NCI-H460 (cell line): Measurements from ENCODE around the gene LRRC31. TPM values are rescaled to one million over a fixed set of nuclear protein-coding genes. Genes with fewer than 3 reads are reported as not detected.

Experiments used
- DNase-seq: peaks from one replicate; pipeline ENCODE4 v3.0.0-alpha.2; 2016; ENCODE audit warnings: low read depth; ENCODE audit errors: extremely low read depth
- total RNA-seq: library from RNA; depleted of rRNA; stranded (reverse); fragments of >200 nt; shearing (Covaris generic); gene quantifications from 2 replicates; pipeline ENCODE4 v1.2.3, GENCODE V29; 2014; rRNA removed

Gene LRRC31
- total RNA-seq, 1 experiment from 2014 or later: not detected

DNA sequence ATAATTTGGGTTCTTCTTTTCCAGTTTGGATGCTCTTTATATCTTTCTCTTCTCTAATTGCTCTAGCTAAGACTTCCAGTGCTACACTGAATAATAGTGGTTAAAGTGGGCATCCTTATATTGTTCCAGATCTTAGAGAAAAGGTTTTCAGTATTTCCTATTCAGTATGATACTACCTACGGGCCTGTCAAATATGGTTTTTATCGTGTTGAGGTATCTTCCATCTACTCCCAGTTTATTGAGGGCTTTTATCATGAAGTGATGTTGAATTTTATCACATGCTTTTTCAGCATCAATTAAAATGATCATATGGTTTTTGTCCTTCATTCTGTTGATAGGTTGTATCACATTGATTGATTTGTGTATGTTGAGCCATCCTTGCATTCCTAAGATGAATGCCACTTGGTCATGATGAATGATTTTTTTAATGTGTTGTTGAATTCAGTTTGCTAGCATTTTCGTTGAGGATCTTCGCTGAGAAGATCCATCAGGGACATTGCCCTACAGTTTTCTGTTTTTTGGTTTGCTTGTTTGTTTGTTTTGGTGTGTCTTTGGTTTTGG is 54.1 kb downstream of the LRRC31 start:
- DNase-seq: no peak

DNA sequence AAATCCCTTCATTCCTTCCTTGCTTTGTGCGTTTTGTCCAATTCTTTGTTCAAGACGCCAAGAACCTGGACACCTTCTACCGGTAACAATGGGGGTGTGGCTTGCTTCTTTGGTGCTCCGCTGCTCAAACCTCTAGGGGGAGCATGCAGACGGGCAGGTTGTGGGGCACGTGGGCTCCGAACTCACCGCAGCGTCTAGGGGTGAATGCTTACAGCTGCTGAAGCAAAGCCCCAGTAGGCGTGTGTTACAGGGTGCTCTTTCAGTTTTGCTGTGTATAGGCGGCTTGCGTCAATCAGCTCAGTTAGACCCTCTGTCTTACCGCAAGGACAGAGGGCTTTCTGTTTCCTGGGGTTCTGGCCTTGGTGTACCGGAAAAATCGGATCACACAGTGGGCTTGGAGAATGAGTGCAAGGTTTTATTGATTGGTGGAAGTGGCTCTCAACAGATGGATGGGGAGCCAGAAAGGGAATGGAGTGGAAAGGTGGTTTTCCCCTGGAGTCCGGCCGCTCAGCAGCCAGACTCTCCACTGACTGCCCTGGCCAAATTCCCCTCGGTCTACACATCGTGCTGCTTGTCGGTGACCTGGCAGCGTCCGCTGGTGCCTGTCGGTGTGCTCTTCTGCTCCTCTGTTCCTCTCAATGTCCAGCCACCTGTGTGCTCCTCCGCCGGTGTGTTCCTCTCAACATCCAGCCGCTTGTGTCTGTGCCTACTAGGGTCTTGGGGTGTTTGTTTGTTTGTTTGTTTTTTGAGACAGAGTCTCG is 55.8 kb downstream of the LRRC31 start:
- peak; percentile 33 for DNase-seq

DNA sequence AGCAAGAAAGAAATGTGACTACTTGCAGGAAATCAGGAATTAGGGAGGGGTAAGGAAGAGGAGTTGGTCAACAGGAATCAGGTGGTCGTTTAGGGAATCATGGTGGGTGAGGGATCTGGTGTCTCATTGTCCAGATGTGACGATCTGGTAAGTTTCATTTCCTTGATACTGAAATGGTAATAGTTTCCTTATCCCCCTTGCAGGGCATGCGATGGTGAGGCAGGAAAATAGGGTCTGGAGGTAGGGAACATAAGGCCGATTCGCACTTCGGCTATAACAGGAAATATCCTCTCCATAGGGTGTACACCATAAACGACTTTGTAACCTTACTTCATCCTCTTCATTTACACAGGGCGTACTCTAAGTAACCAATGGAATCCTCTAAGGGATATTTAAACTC is 56.5 kb downstream of the LRRC31 start:
- DNase-seq: no peak

DNA sequence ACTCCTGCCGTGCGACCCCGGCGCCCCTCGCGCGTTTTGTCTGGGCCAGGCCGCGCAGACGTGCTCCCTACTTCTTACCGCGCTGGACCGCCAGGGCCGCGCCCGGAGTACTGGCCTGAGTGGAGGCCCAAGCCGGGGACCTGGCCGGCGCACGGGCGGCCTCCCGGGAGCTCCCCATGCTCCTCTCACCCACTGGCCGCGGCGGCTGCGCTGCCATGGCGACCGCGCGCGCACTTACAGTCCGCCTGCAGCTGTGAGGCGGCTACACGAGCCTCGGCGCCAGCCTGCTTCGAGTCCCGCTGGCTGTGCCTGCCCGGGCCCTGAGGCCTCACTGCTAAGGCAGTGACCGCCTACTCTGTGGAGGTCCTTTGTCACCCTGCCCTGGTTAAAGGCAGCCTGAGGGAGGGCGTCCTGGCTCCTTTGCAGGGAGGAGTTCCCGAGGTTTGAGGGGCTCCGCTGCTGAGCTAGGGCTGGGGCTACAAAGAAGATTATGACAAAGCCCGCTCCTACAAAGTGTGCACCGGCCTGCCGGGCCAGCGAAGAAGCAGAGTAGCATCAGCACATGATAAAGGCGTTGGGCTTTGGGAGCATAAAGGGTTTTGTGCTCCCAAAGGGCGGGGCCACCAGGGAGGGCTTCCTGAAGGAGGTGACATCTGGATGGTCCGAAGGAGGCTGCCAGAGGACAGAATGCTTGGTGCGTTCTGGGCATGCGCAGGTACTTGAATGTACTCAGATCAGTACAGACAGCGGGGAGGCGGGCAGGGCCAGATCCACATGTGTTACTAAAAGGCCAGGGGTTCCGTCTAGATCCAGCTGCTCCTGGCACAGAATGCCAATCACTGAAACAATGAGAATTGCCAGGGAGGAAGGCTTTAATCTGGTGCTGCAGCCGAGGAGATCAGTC is 57.2 kb downstream of the LRRC31 start, which contains the start of the genes LRRC34 and LRRIQ4:
TSS of gene LRRC34 (minus strand) at position 573 of the 904 bp plus-strand sequence. CDS start at position 217, 356 bp downstream.
TSS of gene LRRIQ4 (plus strand) at position 539 of the 904 bp plus-strand sequence. CDS start 9,052 bp downstream, outside the sequence.
- DNase-seq: peak; percentile 84

DNA sequence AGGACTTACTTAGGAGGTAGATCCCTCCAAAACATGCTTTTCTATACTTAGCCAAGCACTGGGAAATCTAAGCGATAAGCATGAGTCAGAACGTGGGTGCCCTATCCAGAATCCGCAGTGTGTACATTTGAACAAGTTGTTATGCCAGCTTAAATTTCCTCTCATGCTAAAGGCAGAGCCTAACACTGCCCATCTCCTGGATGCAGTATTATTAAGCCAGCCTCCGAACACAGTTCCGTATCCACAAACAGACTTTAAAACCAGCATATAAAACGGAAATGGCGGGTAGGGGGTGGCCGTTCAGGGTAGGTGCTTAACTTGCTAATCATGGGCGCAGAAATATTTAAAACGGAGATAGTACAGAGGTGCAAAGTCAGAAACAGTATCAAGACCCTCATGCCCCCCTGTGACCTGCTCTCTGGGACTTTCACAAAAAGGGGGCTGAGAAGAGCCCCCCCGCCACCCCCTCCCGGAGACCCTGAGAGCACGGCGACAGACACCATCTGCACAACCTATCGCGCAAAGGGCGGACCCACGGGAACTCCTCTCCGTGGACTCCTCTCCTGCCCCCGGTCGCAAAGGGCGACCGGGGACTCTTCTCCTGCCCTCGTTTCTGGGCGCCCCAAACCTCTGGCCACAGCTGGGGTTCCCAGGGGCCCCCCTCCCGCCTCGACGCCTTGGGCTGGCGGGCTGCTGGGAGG is 58.0 kb downstream of the LRRC31 start:
- peak; percentile 11 for DNase-seq

DNA sequence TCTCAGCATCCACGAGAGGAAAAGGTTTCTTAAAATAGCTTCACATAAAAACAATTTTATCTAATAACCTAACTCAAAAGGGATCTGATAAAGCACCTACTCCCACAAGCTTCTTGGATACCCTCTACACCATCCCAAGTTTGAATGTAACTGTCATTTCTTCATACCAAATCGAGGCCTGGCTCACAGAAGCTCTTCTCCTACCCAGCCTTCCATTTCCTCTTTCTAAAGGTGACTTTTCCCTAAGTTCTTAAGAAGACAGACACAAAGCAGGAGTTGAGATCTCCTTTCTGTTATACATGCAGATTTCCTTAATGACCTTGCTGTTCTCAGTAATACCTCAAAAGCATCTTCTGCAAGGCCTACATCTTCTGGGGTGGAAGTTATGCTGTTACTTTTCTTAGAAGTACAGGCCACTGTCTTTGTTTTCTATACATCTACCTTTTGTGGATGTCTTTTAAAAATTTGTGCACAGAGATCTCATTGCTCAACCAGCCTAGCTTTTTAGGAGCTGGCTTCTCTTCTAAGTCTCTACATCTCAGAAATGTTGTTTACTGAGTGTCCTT is 60.4 kb downstream of the LRRC31 start:
- no peak for DNase-seq

DNA sequence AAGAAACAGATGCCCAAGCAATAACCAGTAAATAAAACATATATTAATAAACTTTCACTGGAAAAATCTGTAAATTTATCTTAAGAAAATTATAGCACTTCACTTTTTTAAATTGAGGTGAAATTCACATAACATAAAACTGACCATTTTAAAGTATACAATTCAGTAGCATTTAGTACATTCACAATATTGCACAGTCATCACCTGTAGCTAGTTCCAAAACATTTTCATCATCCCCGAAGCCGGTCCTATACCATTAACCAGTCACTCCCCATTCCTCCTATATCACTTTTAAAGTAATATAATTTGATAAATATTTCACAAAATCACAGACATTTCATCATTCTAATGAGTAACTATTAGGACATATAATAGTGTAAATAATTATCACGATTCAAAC is 65.1 kb downstream of the LRRC31 start:
- DNase-seq: no peak

DNA sequence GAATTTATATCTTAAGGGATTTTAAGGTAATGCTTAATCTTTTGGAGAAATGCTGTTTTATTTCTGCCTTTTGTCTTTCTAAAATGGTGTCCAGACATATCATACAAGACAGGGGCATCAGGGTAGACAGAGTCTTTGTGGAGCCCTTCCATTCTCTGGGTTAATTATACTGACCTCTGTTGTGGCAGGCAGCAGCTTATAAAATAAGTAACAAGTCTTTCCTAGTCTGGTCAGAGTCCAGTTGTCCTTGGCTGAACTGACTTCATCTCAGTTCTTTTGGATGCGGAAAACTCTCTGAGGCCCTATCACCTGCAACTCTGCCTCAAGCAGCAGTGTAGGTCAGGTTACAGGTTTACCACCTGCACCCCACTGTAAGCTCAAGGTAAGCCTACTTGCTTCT is 77.4 kb downstream of the LRRC31 start:
- no peak for DNase-seq

DNA sequence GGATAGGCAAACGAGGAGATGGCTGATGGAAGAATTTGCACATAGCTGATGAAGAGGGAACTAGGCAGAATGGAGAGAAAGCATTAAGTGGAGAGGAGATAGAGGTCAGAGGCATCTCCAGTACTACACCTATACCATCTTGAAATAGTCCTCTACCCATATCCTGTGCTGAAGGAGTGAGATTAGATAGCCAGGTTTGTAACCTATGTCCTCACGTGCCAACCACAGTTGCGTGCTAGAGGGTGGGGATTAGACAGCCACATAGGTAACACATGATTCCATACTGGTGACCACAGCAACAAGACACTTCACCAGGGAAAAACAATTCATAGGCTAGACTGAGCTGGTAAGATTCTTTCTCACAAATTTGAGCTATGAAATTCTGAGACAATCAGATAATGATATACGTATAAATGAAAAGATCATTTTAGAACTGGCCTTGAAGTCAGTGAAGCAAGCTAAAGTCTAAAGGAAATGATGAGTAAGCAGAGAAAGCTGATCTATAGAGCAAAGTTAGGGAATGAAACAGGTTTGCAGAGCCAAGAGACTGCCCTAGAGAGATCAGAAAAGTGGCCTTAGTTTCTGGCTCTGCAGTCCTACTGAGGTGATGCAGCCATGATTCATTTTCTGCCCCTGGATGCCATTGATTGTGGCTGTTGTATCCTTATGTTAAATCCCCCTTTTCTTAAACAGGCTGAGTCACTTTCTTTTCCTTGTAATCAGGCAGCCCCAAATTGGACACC is 78.9 kb downstream of the LRRC31 start:
- no peak for DNase-seq

DNA sequence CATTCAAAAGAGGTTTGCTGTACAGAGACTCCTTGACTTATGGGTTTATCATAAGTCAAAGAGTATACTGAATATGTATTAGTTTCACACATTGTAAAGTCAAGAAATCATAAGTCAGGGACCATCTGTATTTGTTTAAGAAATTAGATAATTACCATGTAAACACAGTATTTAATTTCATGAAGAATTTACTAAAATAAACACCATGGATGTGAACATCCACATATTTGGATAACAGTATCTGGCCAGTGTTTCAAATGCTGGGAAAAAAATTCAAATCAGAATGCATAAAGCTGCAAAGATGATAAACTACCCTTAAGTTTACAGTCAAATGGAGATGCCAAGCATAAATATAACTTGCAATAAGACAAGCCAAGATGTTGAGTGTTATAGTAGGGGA is 79.5 kb downstream of the LRRC31 start:
- no peak for DNase-seq

Other genes starting within 250 kb of the LRRC31 start
- gene MECOM, start 206.2 kb downstream of the LRRC31 start, total RNA-seq: 0.07 TPM in 1 of 2 replicates, not detected in the other
- 14.7 and 17.6 TPM in 2 replicates for gene TERC, start 104.9 kb downstream of the LRRC31 start, total RNA-seq
- 0.26 and 0.67 TPM in 2 replicates for gene ACTRT3, start 100.4 kb downstream of the LRRC31 start, total RNA-seq
- 10.7 and 14.7 TPM in 2 replicates for gene MYNN, start 96.5 kb downstream of the LRRC31 start, total RNA-seq
- 0.10 and 0.17 TPM in 2 replicates for gene LRRIQ4, start 57.1 kb downstream of the LRRC31 start, total RNA-seq
- gene LRRC34, start 57.0 kb downstream of the LRRC31 start, total RNA-seq: 12.5 and 13.7 TPM in 2 replicates
- gene SAMD7, start 41.6 kb upstream of the LRRC31 start, total RNA-seq: not detected in 2 replicates
- 20.1 and 30.2 TPM in 2 replicates for gene SEC62, start 96.9 kb upstream of the LRRC31 start, total RNA-seq
- 2.1 and 3.2 TPM in 2 replicates for gene GPR160, start 168.1 kb upstream of the LRRC31 start, total RNA-seq